SU-DHL-6 (cell line): ENCODE measurements around the gene ZNF516.

Experiments
- EZH2phosphoT487 ChIP-seq: fragments of 200-600 bp; sonication (generic), shearing (Covaris generic); conservative IDR thresholded peaks from 2 replicates; pipeline ENCODE4 v1.6.1; 2018; ENCODE audit warnings: mild to moderate bottlenecking, antibody characterized with exemption, low read length, moderate library complexity, mixed read lengths
- TF ChIP-seq, protein P1 (sequence below): fragments of 200-600 bp; sonication (generic); IDR thresholded peaks from one replicate; pipeline ENCODE4 v1.5.1; 2017; ENCODE audit warnings: antibody characterized with exemption, mild to moderate bottlenecking, low read length, moderate library complexity; ENCODE audit not compliant: insufficient read depth, poor library complexity, severe bottlenecking

DNA sequence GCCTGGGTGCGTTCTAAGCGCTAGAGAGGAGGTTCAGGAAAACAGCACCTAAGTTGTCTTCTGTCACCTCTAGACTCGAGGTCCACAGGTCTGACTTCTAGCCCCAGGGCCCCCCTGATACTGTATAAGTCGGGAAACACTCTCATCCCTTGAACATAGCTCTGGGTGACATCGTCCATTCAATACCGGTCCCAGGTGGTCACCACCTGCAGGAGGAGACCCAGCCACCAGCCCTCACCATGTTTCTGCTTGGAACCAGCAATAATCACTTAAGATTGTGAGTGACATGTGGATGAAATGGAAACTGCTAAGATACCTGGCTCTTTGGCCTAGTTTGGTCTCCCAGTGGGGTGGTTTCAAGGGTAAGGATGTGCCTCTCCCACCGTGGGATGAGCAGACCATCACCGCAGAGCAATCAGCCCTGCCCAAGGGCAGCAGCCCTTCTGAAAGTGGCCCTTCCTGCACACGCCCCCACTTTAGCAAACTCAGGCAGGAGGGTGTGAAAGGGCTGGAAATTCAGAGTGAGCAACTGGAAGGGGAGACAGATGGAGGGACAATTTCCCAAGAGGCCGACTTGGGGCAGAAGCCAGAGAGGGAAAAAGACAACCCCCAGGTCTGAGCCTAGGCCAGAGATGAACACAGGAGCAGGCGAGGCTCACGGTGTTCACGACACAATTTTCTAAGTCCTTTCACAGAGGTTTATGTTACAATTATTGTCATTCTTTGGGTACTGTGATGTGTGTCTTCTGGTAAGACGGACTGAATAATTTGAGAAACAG, 95.2 kb downstream of the ZNF516 start:
- TF ChIP-seq, protein P1, sequence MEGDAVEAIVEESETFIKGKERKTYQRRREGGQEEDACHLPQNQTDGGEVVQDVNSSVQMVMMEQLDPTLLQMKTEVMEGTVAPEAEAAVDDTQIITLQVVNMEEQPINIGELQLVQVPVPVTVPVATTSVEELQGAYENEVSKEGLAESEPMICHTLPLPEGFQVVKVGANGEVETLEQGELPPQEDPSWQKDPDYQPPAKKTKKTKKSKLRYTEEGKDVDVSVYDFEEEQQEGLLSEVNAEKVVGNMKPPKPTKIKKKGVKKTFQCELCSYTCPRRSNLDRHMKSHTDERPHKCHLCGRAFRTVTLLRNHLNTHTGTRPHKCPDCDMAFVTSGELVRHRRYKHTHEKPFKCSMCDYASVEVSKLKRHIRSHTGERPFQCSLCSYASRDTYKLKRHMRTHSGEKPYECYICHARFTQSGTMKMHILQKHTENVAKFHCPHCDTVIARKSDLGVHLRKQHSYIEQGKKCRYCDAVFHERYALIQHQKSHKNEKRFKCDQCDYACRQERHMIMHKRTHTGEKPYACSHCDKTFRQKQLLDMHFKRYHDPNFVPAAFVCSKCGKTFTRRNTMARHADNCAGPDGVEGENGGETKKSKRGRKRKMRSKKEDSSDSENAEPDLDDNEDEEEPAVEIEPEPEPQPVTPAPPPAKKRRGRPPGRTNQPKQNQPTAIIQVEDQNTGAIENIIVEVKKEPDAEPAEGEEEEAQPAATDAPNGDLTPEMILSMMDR, result no peak
- no peak for TF ChIP-seq EZH2phosphoT487
